WTC11 (cell line): ENCODE results near the gene YWHAQ. TPM values are rescaled to one million over a fixed set of nuclear protein-coding genes. Genes with fewer than 3 reads are reported as not detected.

ENCODE experiments used
- ATAC-seq: fragments of 200-7000 bp; cut with Tn5 transposase; 2 replicates; pipeline ENCODE4 v1.10.0; 2021; ENCODE audit warnings: mild to moderate bottlenecking, moderate library complexity
- CTCF ChIA-PET: fragments of 300-600 bp; sonication (Branson Sonifier 250); formaldehyde crosslinking; loops from one replicate; lab custom pipeline; 2021; ENCODE audit warnings: antibody characterized with exemption; lab: Charles Lee
- POLR2A ChIA-PET: fragments of 350-600 bp; sonication (Branson Sonifier 250); formaldehyde crosslinking; loops from one replicate; lab custom pipeline; 2021; ENCODE audit warnings: antibody characterized with exemption; lab: Charles Lee
- DNase-seq: peaks from one replicate; pipeline ENCODE4 v3.0.0; 2021; ENCODE audit warnings: low spot score
- H3K27ac Mint-ChIP-seq: 2 replicates; pipeline ENCODE4 v1.8.0; 2021; ENCODE audit warnings: mixed read lengths
- H3K27me3 Mint-ChIP-seq: 2 replicates; pipeline ENCODE4 v1.8.0; 2021; ENCODE audit warnings: low read depth, mild to moderate bottlenecking, moderate library complexity, mixed read lengths
- H3K36me3 Mint-ChIP-seq: 2 replicates; pipeline ENCODE4 v1.8.0; 2021; ENCODE audit warnings: mixed read lengths
- H3K4me1 Mint-ChIP-seq: 2 replicates; pipeline ENCODE4 v1.8.0; 2022; ENCODE audit warnings: mixed read lengths
- H3K4me3 Mint-ChIP-seq: 2 replicates; pipeline ENCODE4 v1.8.0; 2021; ENCODE audit warnings: mild to moderate bottlenecking, moderate library complexity, mixed read lengths
- H3K9me3 Mint-ChIP-seq: 2 replicates; pipeline ENCODE4 v1.8.0; 2021; ENCODE audit warnings: mixed read lengths
- CREB1 ChIP-seq: sonication (generic); formaldehyde crosslinking; IDR thresholded peaks from 2 replicates; pipeline ENCODE4 v1.8.0; 2023; ENCODE audit warnings: mild to moderate bottlenecking, missing genetic modification reagents
- CTCF ChIP-seq: fragments of 200-600 bp; IDR thresholded peaks from 2 replicates; pipeline ENCODE4 v1.8.0; 2022; ENCODE audit warnings: antibody characterized with exemption
- E2F5 ChIP-seq: sonication (generic); formaldehyde crosslinking; IDR thresholded peaks from 2 replicates; pipeline ENCODE4 v1.8.1; 2022; ENCODE audit warnings: mild to moderate bottlenecking, moderate library complexity, missing genetic modification reagents
- MYBL2 ChIP-seq: sonication (generic); formaldehyde crosslinking; IDR thresholded peaks from 2 replicates; pipeline ENCODE4 v1.8.1; 2023; ENCODE audit warnings: mild to moderate bottlenecking, moderate library complexity, missing genetic modification reagents
- NFE2L1 ChIP-seq: sonication (generic); formaldehyde crosslinking; IDR thresholded peaks from 2 replicates; pipeline ENCODE4 v1.8.1; 2023; ENCODE audit warnings: missing genetic modification reagents
- NR1H2 ChIP-seq: sonication (generic); formaldehyde crosslinking; IDR thresholded peaks from 2 replicates; pipeline ENCODE4 v1.9.0; 2021; ENCODE audit warnings: mild to moderate bottlenecking, moderate library complexity, missing genetic modification reagents
- NR3C1 ChIP-seq: sonication (generic); formaldehyde crosslinking; conservative IDR thresholded peaks from 2 replicates; pipeline ENCODE4 v1.8.1; 2023; ENCODE audit warnings: low read depth, mild to moderate bottlenecking, missing genetic modification reagents
- SMAD4 ChIP-seq: sonication (generic); formaldehyde crosslinking; IDR thresholded peaks from 2 replicates; pipeline ENCODE4 v1.8.0; 2022; ENCODE audit warnings: mild to moderate bottlenecking, missing genetic modification reagents
- USF1 ChIP-seq: sonication (generic); formaldehyde crosslinking; IDR thresholded peaks from 2 replicates; pipeline ENCODE4 v1.8.0; 2022; ENCODE audit warnings: mild to moderate bottlenecking, missing genetic modification reagents
- ZNF425 ChIP-seq: fragments of 250-450 bp; sonication (Bioruptor Pico); conservative IDR thresholded peaks from 2 replicates; pipeline ENCODE4 v1.9.0; 2021; ENCODE audit warnings: mild to moderate bottlenecking
- ZNF671 ChIP-seq: fragments of 250-450 bp; sonication (Bioruptor Pico); IDR thresholded peaks from 2 replicates; pipeline ENCODE4 v1.8.0; 2021; ENCODE audit warnings: mild to moderate bottlenecking
- total RNA-seq: library from RNA; stranded (reverse); gene quantifications from 3 replicates; pipeline ENCODE4 v1.2.3, GENCODE V29; 2021
- TF ChIP-seq, protein P1 (sequence below): fragments of 250-450 bp; sonication (Bioruptor Pico); IDR thresholded peaks from 2 replicates; pipeline ENCODE4 v2.1.2; 2022; ENCODE audit warnings: mild to moderate bottlenecking, moderate library complexity
- TF ChIP-seq, protein P2 (sequence below): sonication (generic); formaldehyde crosslinking; IDR thresholded peaks from 2 replicates; pipeline ENCODE4 v1.8.1; 2022; ENCODE audit warnings: low read depth, mild to moderate bottlenecking, moderate library complexity, missing genetic modification reagents, borderline replicate concordance

YWHAQ gene
- total RNA-seq, 1 experiment from 2014 or later = 395 TPM

DNA sequence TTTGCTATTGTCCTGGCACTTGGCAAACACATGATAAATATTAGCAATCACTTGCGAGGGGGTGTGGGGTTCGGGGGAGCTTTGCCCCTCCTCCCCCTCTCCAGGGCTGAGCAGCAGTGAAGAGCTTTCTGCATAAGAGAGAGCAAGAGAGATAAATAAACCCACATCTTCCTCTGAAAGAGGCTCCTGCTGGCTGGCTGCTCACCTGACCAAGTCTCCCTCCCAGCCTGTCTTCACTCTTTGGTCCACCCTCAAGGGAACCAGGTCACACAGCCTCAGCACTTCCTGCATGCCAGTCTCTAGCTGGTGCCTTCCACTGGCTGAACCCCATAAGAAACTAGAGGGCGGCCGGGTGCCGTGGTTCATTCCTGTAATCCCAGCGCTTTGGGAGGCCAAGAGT, 18.5 kb upstream of the YWHAQ start:
- Mint-ChIP-seq H3K4me1 (peaks cover 19% of the 10 kb centered on the region), H3K4me3 (no peak overlapping the region), H3K36me3 (no peaks in the 10 kb centered on the region), H3K9me3 (peaks cover 8% of the 10 kb centered on the region), H3K27me3 (no peaks in the 10 kb centered on the region; the same call in 1 of the 2 replicates), H3K27ac (peak overlapping the region; percentile 73; the same call in 1 of the 2 replicates)
- ChIA-PET POLR2A (interaction anchor here (1.2 kb wide), 1 partner anchor 19 kb away, joined by 4 read pairs; no protein-coding TSS in a partner anchor), CTCF (interaction anchor here (1.1 to 1.7 kb wide), 2 partner anchors 41 to 46 kb away, joined by 3 read pairs; no protein-coding TSS in a partner anchor)
- TF ChIP-seq NFE2L1 (CRISPR knock-in tag) = no peak
- ATAC-seq (peak; percentile 63), DNase-seq (no peak)

DNA sequence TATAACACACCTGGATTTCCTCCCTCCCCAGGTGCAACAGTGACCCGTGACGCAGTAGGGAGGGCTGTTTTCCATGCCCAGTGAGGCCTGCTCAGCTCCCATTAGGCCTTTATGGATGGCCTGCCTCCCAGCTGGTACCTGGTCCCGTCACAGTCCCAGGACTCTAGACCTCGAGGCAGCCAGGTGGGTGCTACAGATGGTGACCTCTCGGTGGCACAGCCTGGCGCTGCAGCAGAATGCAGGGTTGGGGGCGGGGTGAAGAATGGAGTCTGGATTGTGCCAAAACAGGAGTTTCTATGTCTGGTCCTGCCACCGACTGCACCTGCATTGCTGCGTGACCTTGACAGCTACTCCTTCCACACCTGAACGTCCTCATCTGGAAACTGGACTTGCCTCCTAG, 18.0 kb upstream of the YWHAQ start:
- no peak for DNase-seq
- ATAC-seq = no peak
- CTCF ChIA-PET = interaction anchor here (1.1 to 1.7 kb wide), 2 partner anchors 40 to 46 kb away, joined by 3 read pairs; no protein-coding TSS in a partner anchor

More for the DNA sequence above, 18.0 kb upstream of the YWHAQ start:
- Mint-ChIP-seq H3K27me3 (peaks cover 3% of the 10 kb centered on the region; the same call in 1 of the 2 replicates), H3K4me1 (peaks cover 19% of the 10 kb centered on the region), H3K9me3 (peaks cover 8% of the 10 kb centered on the region), H3K4me3 (no peak overlapping the region), H3K27ac (peak overlapping the region; percentile 73; the same call in 1 of the 2 replicates), H3K36me3 (no peaks in the 10 kb centered on the region)
- POLR2A ChIA-PET = interaction anchor here (1.2 kb wide), 1 partner anchor 19 kb away, joined by 4 read pairs; no protein-coding TSS in a partner anchor
- TF ChIP-seq CREB1 (CRISPR knock-in tag) (no peak), NR3C1 (CRISPR knock-in tag) (no peak), SMAD4 (CRISPR knock-in tag) (no peak), MYBL2 (no peak), NR1H2 (CRISPR knock-in tag) (no peak), ZNF425 (CRISPR knock-in tag) (no peak), CTCF (no peak), E2F5 (CRISPR knock-in tag) (no peak), USF1 (CRISPR knock-in tag) (no peak), ZNF671 (no peak)
- TF ChIP-seq, protein P1, sequence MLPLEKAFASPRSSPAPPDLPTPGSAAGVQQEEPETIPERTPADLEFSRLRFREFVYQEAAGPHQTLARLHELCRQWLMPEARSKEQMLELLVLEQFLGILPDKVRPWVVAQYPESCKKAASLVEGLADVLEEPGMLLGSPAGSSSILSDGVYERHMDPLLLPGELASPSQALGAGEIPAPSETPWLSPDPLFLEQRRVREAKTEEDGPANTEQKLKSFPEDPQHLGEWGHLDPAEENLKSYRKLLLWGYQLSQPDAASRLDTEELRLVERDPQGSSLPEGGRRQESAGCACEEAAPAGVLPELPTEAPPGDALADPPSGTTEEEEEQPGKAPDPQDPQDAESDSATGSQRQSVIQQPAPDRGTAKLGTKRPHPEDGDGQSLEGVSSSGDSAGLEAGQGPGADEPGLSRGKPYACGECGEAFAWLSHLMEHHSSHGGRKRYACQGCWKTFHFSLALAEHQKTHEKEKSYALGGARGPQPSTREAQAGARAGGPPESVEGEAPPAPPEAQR (CRISPR knock-in tag) = no peak
- TF ChIP-seq, protein P2, sequence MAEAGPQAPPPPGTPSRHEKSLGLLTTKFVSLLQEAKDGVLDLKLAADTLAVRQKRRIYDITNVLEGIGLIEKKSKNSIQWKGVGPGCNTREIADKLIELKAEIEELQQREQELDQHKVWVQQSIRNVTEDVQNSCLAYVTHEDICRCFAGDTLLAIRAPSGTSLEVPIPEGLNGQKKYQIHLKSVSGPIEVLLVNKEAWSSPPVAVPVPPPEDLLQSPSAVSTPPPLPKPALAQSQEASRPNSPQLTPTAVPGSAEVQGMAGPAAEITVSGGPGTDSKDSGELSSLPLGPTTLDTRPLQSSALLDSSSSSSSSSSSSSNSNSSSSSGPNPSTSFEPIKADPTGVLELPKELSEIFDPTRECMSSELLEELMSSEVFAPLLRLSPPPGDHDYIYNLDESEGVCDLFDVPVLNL (CRISPR knock-in tag) = no peak
